GM18498 (cell line): ENCODE results near the gene C9orf152.
"Not testable (repeated sequence)": the region's sequence is repeated elsewhere in the genome, so short reads cannot be mapped to it uniquely, and the experiment has no call there.

Source experiments
- ATAC-seq: cut with Tn5 transposase; IDR thresholded peaks from one replicate; pipeline ENCODE4 v1.9.1; 2021; ENCODE audit warnings: mild to moderate bottlenecking, moderate library complexity; ENCODE audit not compliant: unreplicated experiment

The C9orf152 gene

GRCh38 chr9:110214586-110215355 is 6.8 kb upstream of the C9orf152 start:
- ATAC-seq: no peak

- ATAC-seq: no peak
These were observed 6.1 kb upstream of the C9orf152 start for GRCh38 chr9:110214090-110214489.

GRCh38 chr9:110213413-110214044 is 5.6 kb upstream of the C9orf152 start:
- ATAC-seq: no peak

- ATAC-seq: no peak
These were observed 803 bp downstream of the C9orf152 start for GRCh38 chr9:110207071-110207641.

- no peak for ATAC-seq
These were observed 1.6 kb downstream of the C9orf152 start for GRCh38 chr9:110206389-110206788.

GRCh38 chr9:110205612-110206011 is 2.3 kb downstream of the C9orf152 start:
- not testable (repeated sequence) for ATAC-seq

- no peak for ATAC-seq
These were observed 5.7 kb downstream of the C9orf152 start for GRCh38 chr9:110202232-110202631.

GRCh38 chr9:110199643-110200042 is 8.3 kb downstream of the C9orf152 start:
- ATAC-seq: no peak

- no peak for ATAC-seq
These were observed 9.6 kb downstream of the C9orf152 start for GRCh38 chr9:110198357-110198756.

GRCh38 chr9:110197330-110198187 is 10.4 kb downstream of the C9orf152 start:
- no peak for ATAC-seq

- ATAC-seq: not testable (repeated sequence)
These were observed 11.9 kb downstream of the C9orf152 start for GRCh38 chr9:110196084-110196499.

GRCh38 chr9:110192531-110193261 is 15.3 kb downstream of the C9orf152 start:
- ATAC-seq: no peak

- no peak for ATAC-seq
These were observed 16.3 kb downstream of the C9orf152 start for GRCh38 chr9:110191615-110192014.

- ATAC-seq: no peak
These were observed 18.2 kb downstream of the C9orf152 start for GRCh38 chr9:110189559-110190320.

- ATAC-seq: no peak
These were observed 19.0 kb downstream of the C9orf152 start for GRCh38 chr9:110188991-110189390.

- ATAC-seq: no peak
These were observed 19.9 kb downstream of the C9orf152 start for GRCh38 chr9:110188101-110188500.

GRCh38 chr9:110187126-110187525 is 20.8 kb downstream of the C9orf152 start:
- no peak for ATAC-seq

- no peak for ATAC-seq
These were observed 21.7 kb downstream of the C9orf152 start for GRCh38 chr9:110186254-110186653.

- no peak for ATAC-seq
These were observed 22.2 kb downstream of the C9orf152 start for GRCh38 chr9:110185806-110186205.
